Epithelial cell of esophagus (primary cell): ENCODE results near the gene TMEM97.
A peak's percentile ranks its signal among the peaks of the same experiment; 100 is the strongest.
"Not testable (repeated sequence)": the region's sequence is repeated elsewhere in the genome, so short reads cannot be mapped to it uniquely, and the experiment has no call there.

Experiments used
- DNase-seq: peaks from one replicate; pipeline ENCODE4 v3.0.0; 2010; ENCODE audit warnings: low read depth
- H3K4me3 ChIP-seq: 2 replicates; pipeline ENCODE4 v1.5.1; 2011; ENCODE audit warnings: mild to moderate bottlenecking, low read length, control low read depth
- CTCF ChIP-seq: IDR thresholded peaks from 2 replicates; pipeline ENCODE4 v1.5.1; 2011; ENCODE audit warnings: low read depth, mild to moderate bottlenecking, low read length, control low read depth, inconsistent platforms; ENCODE audit not compliant: insufficient read depth; ENCODE audit errors: missing control alignments

The TMEM97 gene

GRCh38 chr17:28333083-28333746, 14.2 kb downstream of the TMEM97 start:
- TF ChIP-seq CTCF = no peak
- DNase-seq = no peak
- H3K4me3 ChIP-seq = no peak overlapping the region

DNA sequence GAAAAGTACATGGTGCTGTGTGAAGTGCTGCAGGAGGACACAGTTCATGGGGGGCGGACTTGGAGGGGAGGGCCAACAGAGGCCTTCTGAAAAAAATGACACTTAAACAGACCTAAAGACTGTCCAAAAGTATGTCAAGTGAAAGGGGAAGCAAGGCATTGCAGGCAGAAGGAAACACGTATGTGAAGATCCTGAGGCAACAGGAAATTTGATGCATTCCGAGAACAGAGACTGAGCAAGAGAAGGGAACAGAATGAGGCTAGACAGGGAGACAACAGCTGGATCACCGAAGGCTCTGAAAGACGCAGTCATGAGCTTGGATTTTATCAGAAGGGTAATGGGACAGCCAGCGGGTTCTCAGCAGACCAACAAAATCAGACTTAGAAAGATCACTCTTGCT, 15.2 kb downstream of the TMEM97 start:
- H3K4me3 ChIP-seq = peak overlapping the region; percentile 69
- no peak for TF ChIP-seq CTCF
- no peak for DNase-seq

DNA sequence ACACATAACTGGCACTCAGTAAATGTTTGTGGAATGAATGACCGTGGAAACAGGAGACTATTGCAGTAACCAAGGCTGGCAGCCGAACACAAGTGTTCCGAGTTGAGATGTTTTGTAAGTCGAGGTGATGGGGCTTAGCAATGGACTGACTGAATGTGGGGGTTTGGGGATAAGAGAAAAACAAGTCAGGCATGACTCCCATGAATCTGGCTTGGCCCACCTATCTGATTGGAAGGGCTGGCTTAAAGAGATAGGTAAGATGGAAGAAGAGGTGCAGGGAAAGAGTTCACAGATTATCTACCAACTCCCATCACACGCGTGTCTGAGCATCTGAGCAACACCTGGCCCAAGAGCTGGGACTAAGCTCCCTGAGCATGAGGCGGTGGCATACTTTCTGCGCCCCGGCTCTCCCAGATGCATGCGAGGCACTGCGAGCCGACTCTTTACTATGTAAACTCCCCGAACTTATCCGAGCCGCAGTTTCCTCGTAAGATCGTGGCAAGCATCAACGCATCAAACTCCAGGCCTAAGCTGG, 15.7 kb downstream of the TMEM97 start:
- H3K4me3 ChIP-seq = peak overlapping the region; percentile 69
- no peak for TF ChIP-seq CTCF
- DNase-seq = peak; percentile 44

GRCh38 chr17:28335201-28335958, 16.4 kb downstream of the TMEM97 start, which contains the start of the genes IFT20 and TNFAIP1:
Gene IFT20, minus strand, starts transcription at chr17:28335472. Its CDS starts 3,487 bp downstream, at chr17:28331985.
Gene TNFAIP1, plus strand, starts transcription at chr17:28335761. Its CDS starts 3,761 bp downstream, at chr17:28339522.
- DNase-seq = peak; percentile 100
- no peak for TF ChIP-seq CTCF
- H3K4me3 ChIP-seq = peak within 1 kb of the TSS; percentile 69

GRCh38 chr17:28335959-28336871, 17.2 kb downstream of the TMEM97 start:
- peak overlapping the region; percentile 69 for H3K4me3 ChIP-seq
- TF ChIP-seq CTCF = no peak
- DNase-seq = peak; percentile 95

DNA sequence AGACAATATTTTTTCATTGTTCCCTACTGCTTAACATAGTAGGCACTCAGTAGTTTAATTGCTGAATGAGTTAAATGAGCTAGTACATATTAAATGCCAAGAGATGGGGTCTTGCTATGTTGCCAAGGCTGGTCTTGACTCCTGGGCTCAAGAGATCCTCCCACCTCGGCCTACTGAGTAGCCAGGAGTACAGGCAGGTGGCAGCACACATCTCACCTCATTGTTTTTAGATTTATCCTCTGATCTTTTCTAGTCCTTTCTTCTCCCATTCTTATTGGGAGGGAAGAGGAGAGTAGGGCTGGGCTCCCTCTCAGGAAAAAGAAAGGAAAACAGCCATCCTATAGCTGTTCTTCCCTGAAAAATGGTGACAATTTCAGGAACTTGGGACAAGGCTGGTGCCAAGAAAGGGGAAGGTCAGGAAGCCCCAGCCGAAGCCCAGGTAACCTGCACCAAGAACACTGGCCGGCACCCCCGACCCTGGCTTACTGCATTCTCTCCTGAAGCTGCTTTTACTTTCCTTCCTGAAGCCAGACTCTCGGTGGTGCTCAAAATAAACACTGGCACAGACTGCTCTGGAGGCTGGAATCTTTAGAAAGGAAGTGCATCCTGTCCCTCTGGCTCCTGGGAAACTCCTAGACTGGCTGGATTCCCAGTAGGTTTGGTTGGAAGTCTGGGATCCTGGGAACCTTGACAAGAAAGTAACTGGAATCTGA, 19.2 kb downstream of the TMEM97 start:
- DNase-seq = no peak
- no peak for TF ChIP-seq CTCF
- no peak overlapping the region for H3K4me3 ChIP-seq

- not testable (repeated sequence) for H3K4me3 ChIP-seq
- DNase-seq = peak; percentile 44
These were observed 19.8 kb downstream of the TMEM97 start for GRCh38 chr17:28338769-28339212.
